Measurements from ENCODE around the gene KIF17. TPM values are rescaled to one million over a fixed set of nuclear protein-coding genes. Genes with fewer than 3 reads are reported as not detected.

KIF17 gene
- total and polyA plus RNA-seq, 2 of the 8 experiments (the other 6 are each of a cell fraction or from before 2014, with no cell fraction given), result 6.9 to 10.4 TPM

GRCh38 chr1:20708057-20708456 lies 9.8 kb downstream of the KIF17 start (continued):
- TF ChIP-seq USF2 (IDR thresholded peaks at IDR 0.05; ENCODE audit: low read length), result no peak
- TF ChIP-seq MAX (IDR thresholded peaks at IDR 0.05), result no peak
- TF ChIP-seq EGR1 (IDR thresholded peaks at IDR 0.05; ENCODE audit: borderline replicate concordance, low read depth, low read length), result no peak
- no peak for TF ChIP-seq TBP (IDR thresholded peaks at IDR 0.05; ENCODE audit: low read depth, low read length)
